Measurements from ENCODE around the gene DAAM1. TPM values are rescaled to one million over a fixed set of nuclear protein-coding genes. Genes with fewer than 3 reads are reported as not detected.
A peak's percentile ranks its signal among the peaks of the same experiment; 100 is the strongest.

DAAM1 gene
- total RNA-seq, 6 donors from 2014 or later, result 34.4 to 94.4 (median 55.5) TPM

DNA sequence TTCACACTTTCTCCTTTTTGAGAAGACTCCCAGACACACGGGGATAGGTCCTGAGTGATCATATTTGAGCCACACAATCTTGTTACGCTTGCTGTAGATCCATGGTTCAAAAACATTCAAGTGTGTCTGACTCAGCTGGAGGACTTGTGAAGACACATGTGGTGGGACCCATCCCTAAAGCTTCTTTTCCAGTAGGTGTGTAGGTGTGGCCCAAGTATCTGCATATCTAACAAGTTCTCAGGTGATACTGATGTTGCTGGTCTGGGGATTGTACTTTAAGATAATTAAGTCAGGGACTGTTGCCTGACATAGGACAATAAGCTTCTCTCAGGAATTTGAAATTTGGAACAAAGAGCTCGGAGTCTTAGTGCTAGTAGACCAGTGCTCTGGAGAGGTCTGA, 4.1 kb upstream of the DAAM1 start:
- no peak overlapping the region for H3K27ac ChIP-seq
- H3K36me3 ChIP-seq, result no peaks in the 10 kb centered on the region
- H3K4me3 ChIP-seq, result no peak overlapping the region
- WGBS, 2 donors, result 89 to 95% methylated on average over 3 of the region's 3 CpGs
- DNase-seq (no peak), ATAC-seq (ENCODE audit: low FRiP score in 2 of 2) (no peak)
- peaks cover 0 to 5% (median 2%) of the 10 kb centered on the region in 4 donors for H3K4me1 ChIP-seq
- no peaks in the 10 kb centered on the region for H3K27me3 ChIP-seq
- TF ChIP-seq EP300 (IDR thresholded peaks at IDR 0.05) (no peak), POLR2A (IDR thresholded peaks at IDR 0.05) (no peak), POLR2AphosphoS5 (IDR thresholded peaks at IDR 0.05) (no peak)
- TF ChIP-seq, protein P1, sequence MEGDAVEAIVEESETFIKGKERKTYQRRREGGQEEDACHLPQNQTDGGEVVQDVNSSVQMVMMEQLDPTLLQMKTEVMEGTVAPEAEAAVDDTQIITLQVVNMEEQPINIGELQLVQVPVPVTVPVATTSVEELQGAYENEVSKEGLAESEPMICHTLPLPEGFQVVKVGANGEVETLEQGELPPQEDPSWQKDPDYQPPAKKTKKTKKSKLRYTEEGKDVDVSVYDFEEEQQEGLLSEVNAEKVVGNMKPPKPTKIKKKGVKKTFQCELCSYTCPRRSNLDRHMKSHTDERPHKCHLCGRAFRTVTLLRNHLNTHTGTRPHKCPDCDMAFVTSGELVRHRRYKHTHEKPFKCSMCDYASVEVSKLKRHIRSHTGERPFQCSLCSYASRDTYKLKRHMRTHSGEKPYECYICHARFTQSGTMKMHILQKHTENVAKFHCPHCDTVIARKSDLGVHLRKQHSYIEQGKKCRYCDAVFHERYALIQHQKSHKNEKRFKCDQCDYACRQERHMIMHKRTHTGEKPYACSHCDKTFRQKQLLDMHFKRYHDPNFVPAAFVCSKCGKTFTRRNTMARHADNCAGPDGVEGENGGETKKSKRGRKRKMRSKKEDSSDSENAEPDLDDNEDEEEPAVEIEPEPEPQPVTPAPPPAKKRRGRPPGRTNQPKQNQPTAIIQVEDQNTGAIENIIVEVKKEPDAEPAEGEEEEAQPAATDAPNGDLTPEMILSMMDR (IDR thresholded peaks at IDR 0.05), result no peak
- no peaks in the 10 kb centered on the region for H3K9me3 ChIP-seq

- no peak overlapping the region for H3K27ac ChIP-seq
- WGBS, 2 donors, result 72 to 78% methylated on average over 2 of the region's 2 CpGs
- H3K36me3 ChIP-seq, result no peaks in the 10 kb centered on the region
- peaks cover 9 to 13% (median 10%) of the 10 kb centered on the region in 4 donors for H3K4me1 ChIP-seq
- DNase-seq (no peak), ATAC-seq (ENCODE audit: low FRiP score in 2 of 2) (no peak)
- H3K4me3 ChIP-seq, result no peak overlapping the region
- TF ChIP-seq EP300 (IDR thresholded peaks at IDR 0.05) (no peak), POLR2AphosphoS5 (IDR thresholded peaks at IDR 0.05) (no peak), POLR2A (IDR thresholded peaks at IDR 0.05) (no peak)
- TF ChIP-seq, protein P1 (IDR thresholded peaks at IDR 0.05), result no peak
- H3K9me3 ChIP-seq, result no peaks in the 10 kb centered on the region
- H3K27me3 ChIP-seq, result no peaks in the 10 kb centered on the region
These were observed 2.8 kb upstream of the DAAM1 start for GRCh38 chr14:59185676-59186075.

DNA sequence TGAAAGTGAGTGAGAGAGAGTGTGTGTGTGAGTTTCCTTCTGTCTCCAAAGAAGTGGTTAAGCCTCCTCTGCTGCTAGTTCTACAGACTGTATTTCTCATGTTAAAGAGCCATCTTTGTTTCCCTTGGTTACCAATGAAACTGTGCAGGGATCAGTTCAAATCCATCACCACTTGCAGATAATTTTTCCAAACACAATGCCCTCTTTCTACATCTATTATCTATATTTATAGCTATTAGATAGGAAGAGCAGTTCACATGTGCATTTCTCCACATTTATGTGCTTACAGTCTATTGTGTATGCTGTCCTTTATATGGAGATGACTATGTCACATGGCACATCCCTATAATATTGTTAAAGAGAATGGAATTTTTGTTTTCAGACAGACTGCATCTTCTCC, 2.2 kb upstream of the DAAM1 start:
- TF ChIP-seq POLR2A (IDR thresholded peaks at IDR 0.05) (no peak), POLR2AphosphoS5 (IDR thresholded peaks at IDR 0.05) (no peak), EP300 (IDR thresholded peaks at IDR 0.05) (no peak)
- TF ChIP-seq, protein P1 (IDR thresholded peaks at IDR 0.05), result no peak
- H3K4me3 ChIP-seq, result no peak overlapping the region

DNA sequence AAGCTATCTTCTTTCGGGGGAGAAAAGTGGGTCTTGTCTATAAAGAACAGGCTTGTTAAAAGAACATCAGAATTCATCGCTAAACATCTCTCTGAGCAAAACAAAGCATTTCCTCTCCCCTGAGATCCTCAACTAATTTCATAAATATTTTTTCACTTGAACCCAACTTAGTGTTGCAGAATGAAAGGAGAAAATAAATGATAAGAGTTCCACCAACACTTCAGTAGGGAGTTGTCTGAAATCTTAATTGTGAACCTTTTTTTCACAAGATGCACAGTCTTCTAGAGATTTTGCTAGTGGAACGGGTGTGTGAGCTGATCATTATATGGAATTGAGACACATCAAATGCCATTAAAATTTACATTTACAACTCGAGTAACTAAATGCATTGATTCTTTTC, 1.3 kb upstream of the DAAM1 start:
- DNase-seq (no peak), ATAC-seq (ENCODE audit: low FRiP score in 2 of 2) (no peak)
- WGBS, 2 donors, result 55 to 58% methylated on average over 4 of the region's 4 CpGs
- TF ChIP-seq POLR2AphosphoS5 (IDR thresholded peaks at IDR 0.05), result no peak
- TF ChIP-seq, protein P1 (IDR thresholded peaks at IDR 0.05), result no peak
- no peak for TF ChIP-seq EP300 (IDR thresholded peaks at IDR 0.05)
- TF ChIP-seq POLR2A (IDR thresholded peaks at IDR 0.05), result no peak
- Histone ChIP-seq H3K27ac (no peak overlapping the region), H3K27me3 (no peaks in the 10 kb centered on the region), H3K9me3 (no peaks in the 10 kb centered on the region), H3K4me3 (no peak overlapping the region), H3K4me1 (peaks cover 12 to 22% (median 18%) of the 10 kb centered on the region in 4 donors), H3K36me3 (no peaks in the 10 kb centered on the region)

More for the DNA sequence above, 2.2 kb upstream of the DAAM1 start:
- no peaks in the 10 kb centered on the region for H3K36me3 ChIP-seq
- H3K27ac ChIP-seq, result no peak overlapping the region
- no peaks in the 10 kb centered on the region for H3K9me3 ChIP-seq
- DNase-seq, result no peak
- ATAC-seq (ENCODE audit: low FRiP score in 2 of 2), result no peak
- peaks cover 9 to 14% (median 12%) of the 10 kb centered on the region in 4 donors for H3K4me1 ChIP-seq
- H3K27me3 ChIP-seq, result no peaks in the 10 kb centered on the region

DNA sequence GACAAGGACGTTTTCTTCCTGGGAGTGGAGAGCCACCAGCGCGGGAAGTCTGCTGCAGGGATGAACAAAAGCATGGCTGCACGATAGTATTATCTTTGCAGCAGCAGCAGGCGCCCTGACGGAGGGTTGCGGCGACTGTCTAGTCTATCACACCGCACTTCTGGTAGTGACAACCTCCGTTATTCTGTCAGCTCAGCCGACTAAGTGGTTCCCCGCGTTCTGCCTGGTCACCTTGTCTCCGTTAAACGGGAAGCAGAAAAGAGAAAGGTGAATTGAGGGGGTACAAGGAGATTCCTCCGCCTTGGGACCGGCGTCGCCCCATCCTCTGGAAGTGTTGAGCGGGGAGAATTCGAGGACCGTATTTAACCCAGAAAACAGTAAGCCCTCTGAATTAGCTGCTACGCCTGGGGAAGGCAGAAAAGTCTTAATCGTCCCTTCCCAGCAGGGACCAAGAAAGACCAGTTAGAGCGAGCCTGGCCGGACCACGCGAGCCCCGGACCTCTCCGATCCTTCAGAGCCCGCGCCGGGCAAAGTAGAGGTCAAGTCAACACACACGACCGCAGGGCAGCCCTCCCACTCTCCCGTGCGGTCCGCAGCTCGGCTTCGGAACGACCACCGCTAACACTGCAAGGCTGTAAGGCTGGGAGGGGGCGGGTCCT, 536 bp upstream of the DAAM1 start:
- Histone ChIP-seq H3K4me3 (peak overlapping the region; percentile 76 to 90 (median 81)), H3K4me1 (peaks cover 14 to 29% (median 23%) of the 10 kb centered on the region in 4 donors), H3K9me3 (no peaks in the 10 kb centered on the region), H3K27ac (peak overlapping the region; percentile 92 to 98 (median 96)), H3K27me3 (no peaks in the 10 kb centered on the region), H3K36me3 (no peaks in the 10 kb centered on the region)
- 0% methylated on average over 32 to 42 of the region's 43 CpGs for WGBS, 2 donors
- ATAC-seq (ENCODE audit: low FRiP score in 2 of 2) (peak; percentile 45 to 71), DNase-seq (peak in 1 of 2 donors; percentile 42)
- TF ChIP-seq POLR2AphosphoS5 (IDR thresholded peaks at IDR 0.05) (no peak), POLR2A (IDR thresholded peaks at IDR 0.05) (no peak), EP300 (IDR thresholded peaks at IDR 0.05) (no peak)
- TF ChIP-seq, protein P1 (IDR thresholded peaks at IDR 0.05), result no peak

All from upper lobe of left lung (tissue), 6 donors.